Measurements from ENCODE around the gene LRRC4C.
"Not testable (repeated sequence)": the region's sequence is repeated elsewhere in the genome, so short reads cannot be mapped to it uniquely, and the experiment has no call there.

The LRRC4C gene

DNA sequence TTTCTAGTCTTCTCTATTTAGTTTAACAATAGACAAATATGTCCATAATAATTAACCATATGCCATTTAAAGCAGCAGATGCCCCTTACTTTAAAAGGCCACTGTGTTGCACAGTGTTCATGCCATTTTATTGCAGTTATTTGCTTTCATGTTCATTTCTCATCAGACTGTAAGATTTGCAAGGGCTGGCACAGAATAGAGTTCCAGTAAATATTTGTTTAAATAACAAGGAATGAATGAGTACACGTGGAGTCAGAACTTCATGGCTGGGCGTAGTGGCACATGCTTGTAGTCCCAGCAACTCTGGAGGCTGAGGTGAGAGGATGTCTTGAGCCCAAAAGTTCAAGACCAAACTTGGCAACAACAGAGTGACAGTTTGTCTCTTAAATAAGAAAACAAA lies 1228.6 kb downstream of the LRRC4C start:
- DNase-seq (ENCODE audit: low read depth), result no peak

DNA sequence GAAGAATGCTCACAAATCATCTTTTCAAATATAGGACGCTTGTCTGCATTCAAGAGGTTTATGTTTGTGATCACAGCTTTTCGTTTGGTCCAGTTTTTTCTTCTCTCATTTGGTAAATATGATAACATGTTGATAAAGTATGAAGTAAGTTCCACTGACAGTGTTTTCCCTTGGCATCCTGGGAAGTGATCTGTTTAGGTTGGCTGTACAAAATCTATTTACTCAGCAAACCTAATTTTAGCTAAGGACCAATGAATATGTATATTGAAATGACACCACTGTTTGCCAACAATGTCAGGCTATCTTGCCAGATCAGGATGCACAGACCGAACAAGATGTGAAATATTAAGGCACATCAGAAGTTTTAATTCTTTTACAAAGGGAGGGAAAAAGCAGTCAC lies 1230.8 kb downstream of the LRRC4C start:
- no peak for DNase-seq (ENCODE audit: low read depth)

DNA sequence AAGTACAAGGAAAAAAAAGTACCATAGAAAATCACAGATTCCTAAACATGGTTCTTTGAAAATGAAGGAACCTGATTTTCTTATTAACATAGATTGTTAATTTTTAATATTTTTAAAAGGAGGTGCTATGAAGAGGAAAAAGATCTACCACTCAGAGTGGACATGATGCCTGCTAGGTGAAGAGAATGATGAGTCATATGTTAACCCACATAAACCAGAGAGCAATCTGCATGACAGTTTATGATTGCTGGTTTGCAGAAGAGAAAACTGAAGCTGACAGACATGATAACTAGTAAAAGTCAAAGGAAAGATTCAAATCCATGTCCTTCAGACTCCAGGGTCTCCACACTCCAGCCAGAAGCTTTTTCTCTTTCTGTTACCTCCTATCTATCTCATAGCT lies 1231.7 kb downstream of the LRRC4C start:
- no peak for DNase-seq (ENCODE audit: low read depth)

DNA sequence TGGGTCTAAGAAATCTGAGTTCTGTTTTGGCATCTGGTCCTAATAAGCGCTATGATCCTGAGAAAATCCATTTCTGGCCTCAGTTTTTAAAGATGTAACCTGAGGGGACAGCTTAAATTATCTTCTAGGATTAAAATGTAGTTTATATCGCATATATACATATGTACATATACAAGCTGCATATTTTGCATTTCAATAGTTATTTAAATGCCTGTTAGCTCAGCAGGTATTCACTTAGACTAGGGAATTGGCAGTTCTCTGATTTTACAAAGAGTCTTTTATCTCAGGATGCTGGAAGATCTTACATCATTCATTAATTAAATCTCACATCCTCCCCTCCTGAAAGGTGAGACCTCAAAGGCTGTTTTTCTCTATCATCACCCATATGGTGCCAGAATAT lies 1232.8 kb downstream of the LRRC4C start:
- DNase-seq (ENCODE audit: low read depth), result no peak

DNA sequence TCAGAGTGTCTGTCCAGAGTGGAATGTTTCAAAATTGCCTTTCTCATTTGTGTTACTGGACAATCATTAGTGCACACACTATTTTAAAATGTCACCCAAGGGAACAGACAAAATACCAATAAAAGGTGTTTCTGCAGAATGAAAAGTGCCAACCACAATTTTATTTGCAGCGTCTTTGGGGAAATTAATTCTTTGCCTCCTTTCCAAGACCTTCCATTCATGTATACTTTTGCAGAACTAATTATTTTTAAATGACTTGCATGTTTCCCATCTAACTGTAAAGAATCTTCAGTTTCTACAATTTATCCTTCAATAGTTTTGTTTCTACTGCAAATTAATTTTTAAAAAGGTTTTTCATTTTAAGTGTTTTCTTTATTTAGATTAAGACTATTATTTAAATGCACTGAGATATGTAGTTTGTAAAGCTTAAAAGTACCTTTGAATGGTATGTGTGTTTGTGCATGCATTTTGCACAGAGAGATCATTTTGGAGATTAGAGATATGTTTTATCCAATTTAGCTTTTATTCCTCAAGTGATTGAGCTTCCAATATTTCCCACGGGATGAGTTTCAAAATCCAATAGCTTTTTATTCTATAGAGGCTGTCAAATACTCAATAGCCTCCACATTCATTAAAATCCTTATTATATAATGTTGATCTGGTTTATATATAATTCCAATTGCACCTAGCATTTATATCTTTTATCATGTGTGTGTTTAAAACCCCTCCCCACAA lies 1235.7 kb downstream of the LRRC4C start:
- DNase-seq (ENCODE audit: low read depth), result no peak

DNA sequence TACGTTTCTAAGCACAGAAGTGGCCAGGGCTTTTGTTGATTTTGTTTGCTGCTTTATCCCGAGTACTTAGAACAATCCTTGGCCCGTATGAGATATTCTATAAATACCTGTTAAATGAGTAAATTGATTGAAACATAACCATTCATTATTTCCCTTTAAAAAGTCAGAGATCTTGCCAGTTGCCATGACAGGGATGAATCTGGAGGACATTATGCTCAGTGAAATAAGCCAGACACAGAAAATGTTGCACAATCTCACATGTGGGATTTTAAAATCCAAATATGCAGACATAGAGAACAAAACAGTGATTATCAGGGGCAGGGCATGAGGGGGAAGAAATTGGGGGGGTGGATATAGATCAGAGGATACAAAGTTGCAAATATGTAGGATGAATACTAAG lies 1240.1 kb downstream of the LRRC4C start:
- no peak for DNase-seq (ENCODE audit: low read depth)

DNA sequence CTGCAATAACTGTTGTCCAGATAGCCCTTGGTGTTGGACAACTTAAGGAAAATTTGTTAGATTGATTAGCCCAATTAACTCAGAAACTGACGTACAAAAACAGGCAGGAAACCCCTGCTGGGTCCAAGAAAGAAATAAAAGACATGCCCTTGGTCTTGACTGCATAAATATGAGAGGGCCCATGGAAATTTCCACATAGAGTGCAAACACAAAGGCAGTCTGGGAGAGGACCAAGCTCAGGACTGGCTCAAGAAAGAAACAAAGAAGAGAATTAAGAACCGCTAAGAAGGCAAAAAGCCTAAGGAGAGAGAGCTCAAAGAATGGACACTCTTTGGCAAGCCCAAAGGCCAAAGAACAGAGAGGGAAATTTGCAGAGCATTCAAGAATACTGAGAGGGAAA lies 1243.9 kb downstream of the LRRC4C start:
- no peak for DNase-seq (ENCODE audit: low read depth)

DNA sequence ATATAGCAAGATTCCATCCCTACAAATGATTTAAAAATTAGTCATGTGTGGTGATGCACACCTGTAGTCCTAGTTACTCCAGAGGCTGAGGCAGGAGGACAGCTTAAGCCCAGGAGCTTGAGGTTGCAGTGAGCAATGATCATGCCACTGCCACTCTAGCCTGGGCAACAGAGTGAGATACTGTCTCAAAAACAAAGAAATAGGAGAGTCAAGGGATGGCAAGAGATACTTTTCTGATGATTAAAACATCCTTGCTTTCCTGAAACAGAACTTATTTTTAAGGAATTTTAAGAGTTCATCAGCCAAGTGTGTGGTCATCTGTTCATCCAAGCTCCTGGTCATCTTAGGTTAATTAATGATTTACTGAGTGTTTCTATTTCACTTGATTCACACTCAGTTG lies 1252.0 kb downstream of the LRRC4C start:
- no peak for DNase-seq (ENCODE audit: low read depth)

DNA sequence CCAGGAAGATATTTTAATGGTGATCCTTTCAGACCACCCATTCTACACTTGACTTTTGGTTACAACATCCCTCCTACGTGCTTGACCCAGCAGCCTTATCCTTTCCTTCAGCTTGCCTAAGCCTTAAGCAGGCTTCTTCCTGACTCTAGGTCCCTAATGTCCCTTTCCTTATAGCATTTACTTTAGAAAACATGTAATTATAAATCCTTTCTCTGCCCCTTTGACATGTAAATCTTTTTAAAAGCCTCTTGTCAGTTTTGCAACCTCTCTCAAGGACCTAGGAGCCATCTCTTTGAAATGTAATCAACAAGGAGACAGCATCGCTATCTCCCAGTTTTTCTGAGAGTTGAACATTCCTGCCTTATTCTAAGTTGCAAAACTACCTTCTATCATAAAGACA lies 1255.2 kb downstream of the LRRC4C start:
- DNase-seq (ENCODE audit: low read depth), result no peak

DNA sequence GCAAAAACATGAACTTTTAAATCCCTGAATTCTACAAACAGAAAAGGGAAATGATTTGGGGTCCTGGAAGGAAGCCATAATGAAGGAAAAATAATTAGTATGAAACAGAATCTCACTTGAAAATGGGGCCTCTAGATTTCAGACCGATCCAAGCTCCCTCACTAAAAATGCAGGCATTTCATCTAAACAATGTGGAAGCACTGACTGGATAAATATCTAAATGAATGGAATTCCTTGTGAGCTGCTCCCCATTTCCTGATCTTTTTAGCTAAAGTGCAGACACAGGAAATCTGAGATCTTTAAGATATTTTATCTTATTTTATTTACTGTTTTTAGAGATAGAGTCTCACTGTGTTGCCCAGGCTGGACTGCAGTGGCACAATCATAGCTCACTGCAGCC lies 1255.8 kb downstream of the LRRC4C start:
- no peak for DNase-seq (ENCODE audit: low read depth)

DNA sequence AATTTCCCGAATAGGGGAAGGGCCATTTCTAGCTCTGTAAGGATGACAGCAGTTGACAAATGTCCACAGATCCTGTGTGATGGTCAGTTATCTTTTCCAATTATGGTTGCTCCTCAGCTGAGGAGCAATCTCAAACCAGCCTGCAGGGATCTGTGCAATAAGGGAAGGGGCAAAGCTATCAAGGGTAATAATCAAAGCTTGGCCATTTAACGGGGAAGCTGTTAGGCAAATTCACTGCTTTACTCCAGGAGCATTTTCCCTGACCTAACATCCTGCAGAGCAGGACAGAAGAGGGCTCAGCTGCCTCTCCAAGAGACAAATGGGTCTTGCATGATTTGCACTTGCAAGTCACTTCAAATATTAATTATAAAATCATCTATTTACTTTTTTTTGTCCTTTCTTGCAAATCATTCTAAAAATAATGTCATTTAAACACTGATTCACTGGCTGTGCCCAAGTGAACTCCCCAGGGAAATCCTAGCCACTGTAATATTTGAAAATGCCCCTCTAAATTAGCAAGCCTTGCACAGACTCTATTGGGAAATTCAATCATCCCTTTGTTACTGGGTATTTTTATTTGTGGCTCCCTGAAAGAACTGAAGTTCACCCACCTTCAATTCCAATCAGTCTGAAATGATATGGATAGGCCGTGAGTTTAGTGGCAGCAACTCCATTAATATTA lies 1256.7 kb downstream of the LRRC4C start:
- no peak for DNase-seq (ENCODE audit: low read depth)

DNA sequence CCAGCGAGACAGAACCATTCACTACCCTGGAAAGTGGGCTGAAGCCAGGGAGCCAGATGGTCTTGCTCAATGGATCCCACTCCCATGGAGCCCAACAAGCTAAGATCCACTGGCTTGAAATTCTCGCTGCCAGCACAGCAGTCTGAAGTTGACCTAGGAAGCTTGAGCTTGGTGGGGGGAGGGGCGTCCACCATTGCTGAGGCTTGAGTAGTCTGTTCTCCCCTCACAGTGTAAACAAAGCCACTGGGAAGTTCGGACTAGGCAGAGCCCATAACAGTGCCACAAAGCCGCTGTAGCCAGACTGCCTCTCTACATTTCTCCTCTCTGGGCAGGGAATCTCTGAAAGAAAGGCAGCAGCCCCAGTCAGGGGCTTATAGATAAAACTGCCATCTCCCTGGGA lies 1266.9 kb downstream of the LRRC4C start:
- DNase-seq (ENCODE audit: low read depth), result not testable (repeated sequence)

DNA sequence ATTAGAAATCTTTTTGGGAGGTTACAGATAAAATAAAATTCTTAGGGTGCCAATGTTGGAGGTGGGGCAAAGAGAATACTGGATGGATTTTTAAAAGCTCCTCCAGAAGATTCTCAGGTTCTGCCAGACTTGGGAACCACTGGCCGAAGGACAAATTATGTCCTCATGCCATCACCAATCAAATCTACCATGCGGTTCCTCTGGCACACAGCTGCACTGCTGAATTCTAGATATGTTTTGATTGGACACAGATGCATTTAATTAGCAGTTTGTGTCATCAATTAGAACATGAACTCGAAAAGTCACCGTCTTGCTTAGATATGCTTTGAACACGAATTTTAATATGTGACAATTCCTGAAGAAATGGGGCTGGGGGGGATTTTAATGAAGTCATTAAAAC lies 1269.2 kb downstream of the LRRC4C start:
- DNase-seq (ENCODE audit: low read depth), result no peak

DNA sequence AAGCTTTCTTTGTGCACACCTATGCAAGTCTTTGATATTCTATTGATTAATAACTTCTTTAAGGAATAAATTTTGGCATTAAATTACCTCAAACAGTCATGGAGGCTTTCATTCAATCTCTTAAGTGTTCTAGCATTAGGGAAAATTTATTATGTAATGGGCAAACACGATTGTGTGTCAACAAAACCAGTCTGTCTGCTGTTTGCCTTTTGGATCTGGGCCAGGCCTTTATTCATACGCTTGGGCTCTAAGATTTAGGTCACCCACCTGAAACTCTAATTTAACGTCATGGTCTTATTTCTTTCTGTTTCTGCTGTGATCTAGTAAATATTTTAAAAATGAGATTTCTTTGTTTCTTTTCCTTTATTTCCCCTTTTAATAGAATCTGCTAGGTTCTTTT lies 1270.6 kb downstream of the LRRC4C start:
- DNase-seq (ENCODE audit: low read depth), result no peak

DNA sequence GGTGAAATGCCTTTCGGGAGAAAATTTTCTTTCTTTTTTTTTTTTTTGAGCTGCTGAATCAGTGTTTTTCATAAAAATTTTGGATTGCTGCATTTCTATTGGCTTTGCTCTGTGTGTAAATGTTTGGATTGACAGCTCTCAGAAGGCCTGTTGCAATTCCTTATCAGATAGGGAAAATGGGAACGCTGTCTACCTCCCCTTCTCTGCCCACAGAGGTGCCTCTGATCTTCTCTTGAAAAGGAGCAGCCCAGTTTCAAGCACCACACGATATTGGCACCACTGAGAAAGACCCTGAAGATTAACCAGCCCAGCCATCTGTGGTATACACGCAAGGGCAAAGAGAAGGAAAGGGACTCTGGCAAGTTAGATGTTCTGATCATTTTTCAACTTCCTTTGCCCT lies 1272.2 kb downstream of the LRRC4C start:
- no peak for DNase-seq (ENCODE audit: low read depth)

DNA sequence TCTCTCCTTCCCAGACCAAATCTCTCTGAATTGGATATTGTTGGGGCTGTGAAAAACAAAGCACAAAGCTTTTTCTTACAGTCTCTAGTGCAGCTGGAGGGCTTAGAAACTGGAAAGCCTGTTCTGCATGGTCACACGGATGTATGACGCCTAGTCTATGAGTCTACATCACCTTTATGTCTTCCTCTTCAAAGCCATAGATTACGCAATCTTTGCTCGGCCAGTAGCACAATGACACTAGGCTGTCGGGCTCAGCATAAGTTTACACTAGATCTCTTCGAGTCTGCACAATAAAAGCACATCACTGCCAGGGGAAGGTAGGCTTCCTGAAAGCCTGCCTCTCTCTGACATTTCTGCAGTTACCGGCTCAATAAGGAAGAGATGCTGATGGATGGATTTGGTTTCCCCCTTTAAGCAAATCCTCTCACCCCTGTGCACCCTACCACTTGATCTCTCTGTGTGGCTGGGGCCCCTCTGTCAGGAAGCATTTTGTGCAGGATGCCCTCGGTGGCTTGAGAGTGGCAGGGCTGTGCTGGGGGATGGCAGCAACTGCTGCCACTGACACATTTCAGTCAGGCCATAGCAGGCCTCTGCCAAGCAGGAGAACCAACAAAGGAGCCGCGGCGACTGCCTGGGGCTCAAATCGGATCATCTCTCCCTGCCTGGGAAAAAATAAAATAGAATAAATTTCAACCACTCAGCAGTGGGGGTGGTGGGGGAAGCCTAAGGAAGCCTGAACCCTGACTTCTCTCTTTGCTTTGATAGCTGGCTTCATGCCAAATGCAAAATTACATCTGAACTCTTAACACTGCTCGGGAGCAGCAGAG lies 1272.8 kb downstream of the LRRC4C start:
- no peak for DNase-seq (ENCODE audit: low read depth)

DNA sequence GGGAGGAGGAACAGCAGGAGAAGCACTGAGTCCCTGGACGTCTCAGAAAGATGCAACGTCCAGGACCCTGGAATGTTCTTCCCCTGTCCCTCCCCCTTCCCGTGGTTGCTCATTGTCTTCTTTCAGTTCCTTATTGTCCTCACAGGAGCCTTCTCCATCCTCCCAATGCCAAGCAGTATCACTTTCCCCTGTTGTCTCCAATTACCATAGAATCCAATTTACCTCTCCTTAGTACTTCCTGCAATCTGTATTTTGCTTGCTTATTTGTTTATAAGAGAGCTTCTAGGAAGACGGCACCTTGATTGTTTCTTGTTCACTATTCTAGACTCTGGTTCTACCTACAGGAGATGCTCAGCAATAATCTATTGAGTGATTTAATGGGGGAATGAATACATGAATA lies 1273.7 kb downstream of the LRRC4C start:
- DNase-seq (ENCODE audit: low read depth), result no peak

DNA sequence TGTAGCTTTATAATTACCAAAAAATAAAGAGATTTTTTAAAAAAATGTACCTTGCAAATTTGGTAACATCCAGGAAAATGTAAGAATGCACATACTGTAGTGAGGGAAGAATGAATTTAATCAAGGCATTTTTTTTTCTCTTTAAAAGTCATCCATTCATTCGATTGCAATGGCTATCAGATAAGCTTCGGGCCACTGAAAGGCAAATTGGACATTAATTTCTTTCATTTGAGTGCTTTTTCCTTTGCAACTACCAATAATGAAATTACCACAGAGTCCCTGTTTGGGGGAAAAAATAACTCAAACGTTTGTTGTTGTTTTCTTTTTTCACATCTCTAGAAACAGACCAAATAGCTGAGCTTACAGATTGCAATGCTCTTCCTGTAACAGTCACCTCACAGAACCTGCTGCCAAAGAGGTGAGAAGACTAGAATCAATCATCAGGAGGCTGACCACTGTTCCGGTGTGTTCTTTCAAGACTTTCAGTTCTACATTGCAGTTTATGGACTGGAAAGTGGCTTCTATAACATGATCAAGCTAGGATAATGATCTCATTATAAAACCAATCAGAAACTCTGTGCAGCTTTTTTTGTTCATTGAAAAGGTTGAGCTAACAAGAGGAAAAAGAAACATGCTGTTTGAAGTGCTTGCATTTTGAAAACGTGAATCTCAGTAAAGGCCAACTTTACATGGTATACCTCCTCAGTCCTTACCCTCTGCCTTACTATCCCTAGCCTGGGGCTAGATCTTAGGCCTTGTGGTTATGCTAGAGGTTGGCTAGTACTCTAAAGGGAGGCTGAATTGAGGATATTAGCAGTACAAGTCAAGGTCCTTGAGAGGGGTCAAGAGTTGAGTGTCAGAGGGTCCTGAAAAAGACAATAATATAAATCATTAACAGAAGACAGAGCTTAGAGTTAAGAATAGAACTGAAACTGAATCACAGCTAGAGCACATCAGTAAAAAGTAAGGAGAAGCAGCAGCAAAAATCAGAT lies 1276.1 kb downstream of the LRRC4C start:
- DNase-seq (ENCODE audit: low read depth), result no peak

DNA sequence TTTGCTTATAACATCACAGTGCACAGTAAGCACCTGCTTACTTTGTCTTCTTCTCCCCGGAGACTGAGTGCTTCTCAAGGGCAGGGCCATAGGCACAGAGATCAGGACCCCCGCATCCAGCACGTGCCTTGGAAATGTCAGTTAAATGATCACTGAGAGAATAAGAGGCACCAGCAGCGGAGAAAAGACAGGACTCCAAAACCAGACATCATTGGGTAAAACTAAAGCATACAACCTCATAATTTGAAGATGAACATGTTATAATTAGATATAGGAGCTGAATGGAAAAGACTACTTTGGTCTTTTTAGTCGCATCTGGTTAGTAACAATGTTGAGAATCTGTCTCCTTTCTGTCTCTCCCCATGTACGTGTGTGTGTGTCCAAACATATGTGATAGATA lies 1279.9 kb downstream of the LRRC4C start:
- no peak for DNase-seq (ENCODE audit: low read depth)

DNA sequence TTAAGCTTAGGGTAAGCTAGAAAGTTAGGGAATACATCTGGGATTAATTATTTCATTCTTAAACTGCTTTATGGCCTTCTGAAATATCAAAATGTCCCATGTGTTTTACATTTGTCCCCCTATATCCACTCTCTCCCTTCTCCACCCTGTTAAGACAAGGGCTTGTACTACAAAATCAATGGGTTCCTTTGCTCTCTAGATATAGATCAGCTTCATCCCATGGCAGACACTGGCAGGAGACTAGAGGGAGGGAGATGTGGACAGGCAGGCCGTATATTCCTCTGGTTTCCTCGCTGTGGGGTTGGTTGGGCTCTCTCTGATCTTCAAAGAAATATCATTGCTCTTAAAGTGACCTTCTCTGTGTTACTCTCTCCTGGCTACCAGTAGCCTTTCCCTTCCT lies 1281.0 kb downstream of the LRRC4C start:
- no peak for DNase-seq (ENCODE audit: low read depth)

DNA sequence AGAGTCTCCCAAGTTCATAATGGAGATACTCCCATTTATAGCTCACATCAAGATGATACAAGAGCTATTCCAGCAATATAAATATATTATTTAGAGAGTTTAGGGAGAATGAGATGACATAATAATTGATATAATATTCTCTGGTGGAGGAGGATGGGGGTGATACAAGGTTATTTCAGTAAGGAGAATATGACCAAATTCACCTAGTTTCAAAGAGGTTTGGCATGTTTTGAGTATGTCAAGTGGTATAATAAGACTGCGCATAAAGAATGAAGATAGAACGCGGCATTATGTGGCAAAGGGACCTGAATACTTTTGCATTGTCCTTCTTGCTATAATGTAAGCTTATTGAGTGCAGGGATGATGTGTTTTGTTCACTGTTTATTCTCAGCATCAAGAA lies 1283.5 kb downstream of the LRRC4C start:
- DNase-seq (ENCODE audit: low read depth), result no peak

DNA sequence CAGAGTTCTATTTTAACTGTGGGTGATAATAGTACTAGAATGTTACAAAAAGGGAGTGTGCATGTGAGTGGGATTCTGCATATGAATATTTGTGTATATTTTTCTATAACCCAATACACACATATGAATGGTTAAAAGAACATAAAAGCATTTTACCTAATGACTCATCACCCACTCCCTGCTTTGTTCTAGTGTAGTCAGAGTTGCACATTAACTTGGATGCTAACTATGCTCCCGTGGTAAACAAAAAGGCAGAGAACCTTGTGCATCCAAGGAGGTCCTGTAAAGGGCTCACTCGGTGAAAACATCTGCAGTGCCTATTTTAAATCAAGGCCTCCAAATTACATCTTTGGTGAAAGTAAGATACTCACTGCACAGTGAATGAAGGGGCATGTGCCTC lies 1289.4 kb downstream of the LRRC4C start:
- no peak for DNase-seq (ENCODE audit: low read depth)
